ENCODE data around the gene DQX1. TPM values are rescaled to one million over a fixed set of nuclear protein-coding genes. Genes with fewer than 3 reads are reported as not detected.

DQX1 gene
- total and polyA plus RNA-seq, 2 of the 8 experiments (the other 6 are each of a cell fraction or from before 2014, with no cell fraction given), result 0.76 to 1.1 TPM

GRCh38 chr2:74544634-74545033 lies 18.6 kb upstream of the DQX1 start:
- no peak overlapping the region for H4K5ac ChIP-seq (ENCODE audit: insufficient read length, low read depth, low read length)
- no peak overlapping the region for H2AK5ac ChIP-seq (ENCODE audit: low read depth, low read length)
- H4K20me1 ChIP-seq (replicated peaks in 1 of 2; ENCODE audit: control insufficient read depth in 1 of 2, insufficient read depth in 2 of 2, low read length in 2 of 2), result peaks cover 3 to 4% of the 10 kb centered on the region in 2 experiments
- H2BK15ac ChIP-seq (ENCODE audit: low read length), result no peak overlapping the region
- TF ChIP-seq TAF7 (optimal IDR thresholded peaks at IDR 0.05; ENCODE audit: borderline replicate concordance, low read depth, low read length) (no peak), CHD1 (IDR thresholded peaks at IDR 0.05; ENCODE audit: low read depth, low read length) (no peak), KDM5A (IDR thresholded peaks at IDR 0.05; ENCODE audit: low read length) (no peak), SAP30 (IDR thresholded peaks at IDR 0.05; ENCODE audit: insufficient read depth, insufficient replicate concordance, low read length) (no peak)
- H3K56ac ChIP-seq (replicated peaks; ENCODE audit: insufficient read length, low read depth, low read length), result no peak overlapping the region
- no peak overlapping the region for H4K8ac ChIP-seq (ENCODE audit: extremely low read depth, insufficient read depth, low read length)
- no peaks in the 10 kb centered on the region for H3K79me2 ChIP-seq (ENCODE audit: control insufficient read depth in 1 of 2, insufficient read depth in 2 of 2, low read length in 2 of 2)
- POLR2A ChIA-PET (ENCODE audit: partially characterized antibody), result interaction anchor here (5.2 kb wide), 1 partner anchor 14 kb away, joined by 39 read pairs; the partner anchor contains the start of genes AUP1 and HTRA2
- no peak overlapping the region for H3K14ac ChIP-seq (ENCODE audit: insufficient read length)
- H3K4me1 ChIP-seq (replicated peaks in 1 of 4; ENCODE audit: control insufficient read depth in 3 of 4, insufficient read depth in 4 of 4, low read length in 3 of 4), result peaks cover 0 to 6% (median 2%) of the 10 kb centered on the region in 4 experiments; a peak in 4 of 7 replicates
- H3K4me3 ChIP-seq (ENCODE audit: extremely low read depth in 1 of 4, insufficient read depth in 2 of 4, low read depth in 3 of 4, low read length in 4 of 4), result no peak overlapping the region
- H2BK5ac ChIP-seq (ENCODE audit: low read depth, low read length), result no peak overlapping the region
- no peak overlapping the region for H3K23ac ChIP-seq (ENCODE audit: insufficient read length)
- no peak overlapping the region for H3K4me2 ChIP-seq (ENCODE audit: insufficient read depth in 1 of 2, low read depth in 2 of 2, low read length in 2 of 2)
- H3K27me3 ChIP-seq (replicated peaks in 1 of 4; ENCODE audit: control insufficient read depth in 3 of 4, extremely low read depth in 1 of 4, insufficient read depth in 3 of 4, low read length in 3 of 4), result peaks cover 0 to 26% (median 11%) of the 10 kb centered on the region in 4 experiments; a peak in 6 of 7 replicates
- H2AFZ ChIP-seq (ENCODE audit: low read length), result no peak overlapping the region
- H3K9ac ChIP-seq (replicated peaks in 1 of 4; ENCODE audit: extremely low read depth in 1 of 4, low read depth in 3 of 4, low read length in 3 of 4), result no peak overlapping the region
- CTCF ChIA-PET (ENCODE audit: partially characterized antibody), result interaction anchor here (0.6 to 1.6 kb wide), 6 partner anchors 11 to 815 kb away, joined by 3 to 7 read pairs (median 3); no protein-coding TSS in a partner anchor
- no peak overlapping the region for H3K18ac ChIP-seq (ENCODE audit: extremely low read depth, low read length)
- H2BK120ac ChIP-seq (replicated peaks; ENCODE audit: low read depth, low read length), result no peak overlapping the region
- 75% methylated on average over 3 of the region's 3 CpGs; no CpG with 5 or more reads in 1 of the 2 experiments for WGBS, 2 experiments (ENCODE audit: extremely low coverage in 1 of 2, insufficient coverage in 1 of 2, insufficient read length in 1 of 2, insufficient replicate concordance in 2 of 2, low coverage in 1 of 2, low lambda C conversion rate in 2 of 2, missing lambda C conversion rate in 1 of 2)
- no peaks in the 10 kb centered on the region for H3K79me1 ChIP-seq (ENCODE audit: low read depth, low read length)
- no peak overlapping the region for H4K91ac ChIP-seq (replicated peaks; ENCODE audit: insufficient read length, low read length)
- H3K36me3 ChIP-seq (ENCODE audit: control insufficient read depth in 2 of 4, insufficient read depth in 4 of 4, low read length in 3 of 4), result no peaks in the 10 kb centered on the region
- FAIRE-seq (no peak), DNase-seq (ENCODE audit: low read depth in 1 of 2, low spot score in 2 of 2) (no peak)
- H3K9me3 ChIP-seq (ENCODE audit: insufficient read depth in 2 of 2, low read depth in 1 of 2, low read length in 1 of 2), result no peaks in the 10 kb centered on the region
- H3K23me2 ChIP-seq (ENCODE audit: low read depth, low read length), result peaks cover 9% of the 10 kb centered on the region
- no peak overlapping the region for H3K4ac ChIP-seq (replicated peaks; ENCODE audit: insufficient read length, low read depth, low read length)
- H2BK12ac ChIP-seq (ENCODE audit: low read depth, low read length), result no peak overlapping the region
- no peak overlapping the region for H3K27ac ChIP-seq (ENCODE audit: low read depth, low read length)
- no peak overlapping the region for H2BK20ac ChIP-seq (ENCODE audit: low read length)
